GM12878 (cell line): Measurements from ENCODE around the gene TEDC1. TPM values are rescaled to one million over a fixed set of nuclear protein-coding genes. Genes with fewer than 3 reads are reported as not detected.

ENCODE experiments used
- EP300 ChIP-seq, 2 experiments: fragments of 150-350 bp in 1 of 2; IDR thresholded peaks; 2 replicates each; pipeline ENCODE4 v1.6.1; 2011 to 2012; ENCODE audit warnings: low read depth in 2 of 2, low read length in 2 of 2, borderline replicate concordance in 1 of 2, improper control_type of control experiment in 1 of 2, inconsistent platforms in 1 of 2; ENCODE audit not compliant: control insufficient read depth in 1 of 2
- MEF2B ChIP-seq: fragments of 450-650 bp; IDR thresholded peaks from 2 replicates; pipeline ENCODE4 v1.6.1; 2018; ENCODE audit warnings: mild to moderate bottlenecking, moderate library complexity; ENCODE audit not compliant: partially characterized antibody, poor library complexity, severe bottlenecking
- MLLT1 ChIP-seq: fragments of 450-650 bp; IDR thresholded peaks from 2 replicates; pipeline ENCODE4 v1.6.1; 2016; ENCODE audit warnings: mild to moderate bottlenecking
- NR2C2 ChIP-seq: IDR thresholded peaks from 2 replicates; pipeline ENCODE4 v1.6.1; 2011; ENCODE audit warnings: borderline replicate concordance, low read depth; ENCODE audit not compliant: control insufficient read depth, insufficient read length
- RELB ChIP-seq: fragments of 450-650 bp; IDR thresholded peaks from 2 replicates; pipeline ENCODE4 v1.6.1; 2017; ENCODE audit warnings: low read depth, mild to moderate bottlenecking, moderate library complexity
- RUNX3 ChIP-seq: IDR thresholded peaks from 2 replicates; pipeline ENCODE4 v1.6.1; 2012; ENCODE audit warnings: low read length, inconsistent platforms
- SPI1 ChIP-seq: IDR thresholded peaks from 2 replicates; pipeline ENCODE4 v1.6.1; 2011; ENCODE audit warnings: low read depth, mild to moderate bottlenecking, low read length, moderate library complexity, borderline replicate concordance; ENCODE audit not compliant: insufficient read depth
- YY1 ChIP-seq: IDR thresholded peaks from 2 replicates; pipeline ENCODE4 v1.6.1; 2011; ENCODE audit warnings: low read depth, mild to moderate bottlenecking, low read length
- polyA plus RNA-seq, 11 experiments: library from polyadenylated mRNA; depleted of rRNA in 4 of 11; unstranded in 6 of 11; stranded (reverse) in 5 of 11; fragments of >200 nt; fragmentation: Nextera tagmentation in 4 of 11; fragmentation: Illumina TruSeq in 1 of 11; extraction: Ambion mirVana in 4 of 11; extraction: Trizol in 1 of 11; gene quantifications; 1 replicate in 1 of 11; 2 replicates in 10 of 11; pipeline versions ENCODE4 v1.2.1 to v1.2.3, GENCODE V29; 2011 to 2016; ENCODE audit warnings: inconsistent platforms in 2 of 11, missing spikeins in 2 of 11, low read depth in 1 of 11
- total RNA-seq, 4 experiments: library from RNA; depleted of rRNA in 3 of 4; stranded (reverse); fragments of >200 nt in 3 of 4; fragmentation: Illumina TruSeq in 1 of 4; extraction: Trizol in 1 of 4; gene quantifications; 2 replicates each; pipeline versions ENCODE4 v1.2.1 to v1.2.3, GENCODE V29; 2013 to 2021

The TEDC1 gene
- total and polyA plus RNA-seq, 10 of the 15 experiments (the other 5 are each of a cell fraction or from before 2014, with no cell fraction given): 0.19 to 34.2 (median 14.5) TPM

GRCh38 chr14:105487986-105488777 is 2.9 kb upstream of the TEDC1 start (continued):
- TF ChIP-seq MLLT1 (no peak), RELB (no peak), EP300 (IDR thresholded peaks at IDR 0.05; ENCODE audit: borderline replicate concordance in 1 of 2, control insufficient read depth in 1 of 2, low read depth in 2 of 2, low read length in 2 of 2) (no peak), RUNX3 (no peak), NR2C2 (no peak), MEF2B (no peak), YY1 (no peak), SPI1 (no peak)
